NCI-H2196 treated with DMSO at 0.1 percent for 48 hours (cell line): ENCODE results near the gene BAZ2B.

ENCODE experiments used
- DNase-seq: peaks from one replicate; lab custom pipeline; 2025; ENCODE audit not compliant: unreplicated experiment; lab: John Stamatoyannopoulos, UW

Gene BAZ2B

GRCh38 chr2:159462961-159463360 is 153.4 kb downstream of the BAZ2B start:
- DNase-seq = no peak

GRCh38 chr2:159462201-159462785 is 154.1 kb downstream of the BAZ2B start:
- DNase-seq = no peak

GRCh38 chr2:159461076-159461475 is 155.3 kb downstream of the BAZ2B start:
- no peak for DNase-seq

GRCh38 chr2:159460227-159460626 is 156.1 kb downstream of the BAZ2B start:
- no peak for DNase-seq

- DNase-seq = no peak
These were observed 157.1 kb downstream of the BAZ2B start for GRCh38 chr2:159459279-159459678.

- no peak for DNase-seq
These were observed 158.8 kb downstream of the BAZ2B start for GRCh38 chr2:159457589-159457988.

GRCh38 chr2:159456500-159457426 is 159.6 kb downstream of the BAZ2B start:
- no peak for DNase-seq

- DNase-seq = no peak
These were observed 160.9 kb downstream of the BAZ2B start for GRCh38 chr2:159455330-159455918.

- no peak for DNase-seq
These were observed 162.2 kb downstream of the BAZ2B start for GRCh38 chr2:159454185-159454584.

GRCh38 chr2:159450180-159450579 is 166.2 kb downstream of the BAZ2B start:
- no peak for DNase-seq

GRCh38 chr2:159449504-159450124 is 166.7 kb downstream of the BAZ2B start:
- DNase-seq = no peak

GRCh38 chr2:159446817-159447216 is 169.5 kb downstream of the BAZ2B start:
- no peak for DNase-seq

- DNase-seq = no peak
These were observed 170.1 kb downstream of the BAZ2B start for GRCh38 chr2:159446201-159446600.

GRCh38 chr2:159445307-159445706 is 171.0 kb downstream of the BAZ2B start:
- DNase-seq = no peak

GRCh38 chr2:159444754-159445153 is 171.6 kb downstream of the BAZ2B start:
- no peak for DNase-seq

GRCh38 chr2:159442159-159442852 is 174.0 kb downstream of the BAZ2B start:
- no peak for DNase-seq

GRCh38 chr2:159441182-159441581 is 175.2 kb downstream of the BAZ2B start:
- no peak for DNase-seq

- DNase-seq = no peak
These were observed 176.9 kb downstream of the BAZ2B start for GRCh38 chr2:159439421-159439820.

GRCh38 chr2:159438720-159439353 is 177.5 kb downstream of the BAZ2B start:
- DNase-seq = no peak

- no peak for DNase-seq
These were observed 178.1 kb downstream of the BAZ2B start for GRCh38 chr2:159438284-159438683.

- DNase-seq = no peak
These were observed 183.7 kb downstream of the BAZ2B start for GRCh38 chr2:159432610-159433009.
